Keratinocyte (primary cell): Measurements from ENCODE around the gene NLGN1. TPM values are rescaled to one million over a fixed set of nuclear protein-coding genes. Genes with fewer than 3 reads are reported as not detected.
A peak's percentile ranks its signal among the peaks of the same experiment; 100 is the strongest.

Experiments
- DNase-seq: peaks from one replicate; pipeline ENCODE4 v3.0.0-alpha.2; 2011; ENCODE audit warnings: low read depth, missing footprints, low spot score
- FAIRE-seq: peaks from 2 replicates; lab custom pipeline; 2011; peaks lifted over from hg19 to GRCh38; lab: Jason Lieb, UNC
- H2AFZ ChIP-seq: 2 replicates; pipeline ENCODE4 v1.6.0; 2012; ENCODE audit warnings: low read length, control low read depth, inconsistent platforms; ENCODE audit not compliant: control insufficient read depth
- H3K27ac ChIP-seq: 2 replicates; pipeline ENCODE4 v1.5.1; 2011; ENCODE audit warnings: low read length; ENCODE audit not compliant: control insufficient read depth, insufficient read depth
- H3K27me3 ChIP-seq: 3 replicates; pipeline ENCODE4 v1.6.0; 2011; ENCODE audit warnings: low read length; ENCODE audit not compliant: control insufficient read depth, insufficient read depth; ENCODE audit errors: extremely low read depth
- H3K36me3 ChIP-seq, 2 experiments: 2 replicates in 1 of 2; 3 replicates in 1 of 2; pipeline ENCODE4 v1.5.1; 2011; ENCODE audit warnings: low read length in 2 of 2, mild to moderate bottlenecking in 1 of 2; ENCODE audit not compliant: control insufficient read depth in 2 of 2, insufficient read depth in 2 of 2; ENCODE audit errors: extremely low read depth in 1 of 2
- H3K4me1 ChIP-seq: 3 replicates; pipeline ENCODE4 v1.5.1; 2011; ENCODE audit warnings: low read length; ENCODE audit not compliant: control insufficient read depth, insufficient read depth; ENCODE audit errors: extremely low read depth
- H3K4me2 ChIP-seq: 3 replicates; pipeline ENCODE4 v1.6.0; 2011; ENCODE audit warnings: low read depth, low read length; ENCODE audit not compliant: control insufficient read depth, insufficient read depth; ENCODE audit errors: extremely low read depth
- H3K4me3 ChIP-seq, 3 experiments: fragments of 200-600 bp in 1 of 3; sonication (generic) in 1 of 3; 2 replicates in 2 of 3; 3 replicates in 1 of 3; pipeline ENCODE4 v1.5.1; 2011 to 2016; ENCODE audit warnings: low read length in 3 of 3, mild to moderate bottlenecking in 3 of 3, control low read depth in 2 of 3, inconsistent platforms in 1 of 3, low read depth in 1 of 3, mixed read lengths in 1 of 3, mixed run types in 1 of 3, moderate library complexity in 1 of 3; ENCODE audit not compliant: control insufficient read depth in 2 of 3, insufficient read depth in 2 of 3; ENCODE audit errors: extremely low read depth in 1 of 3
- H3K79me2 ChIP-seq: 2 replicates; pipeline ENCODE4 v1.6.0; 2012; ENCODE audit warnings: low read length; ENCODE audit not compliant: control insufficient read depth, insufficient read depth
- H3K9ac ChIP-seq: 3 replicates; pipeline ENCODE4 v1.6.0; 2011; ENCODE audit warnings: low read length; ENCODE audit not compliant: control insufficient read depth, insufficient read depth; ENCODE audit errors: extremely low read depth
- H3K9me1 ChIP-seq: 3 replicates; pipeline ENCODE4 v1.6.0; 2011; ENCODE audit warnings: low read length; ENCODE audit not compliant: control insufficient read depth, insufficient read depth; ENCODE audit errors: extremely low read depth
- H3K9me3 ChIP-seq: 2 replicates; pipeline ENCODE4 v1.5.1; 2012; ENCODE audit warnings: low read depth, low read length; ENCODE audit not compliant: control insufficient read depth
- H4K20me1 ChIP-seq: 3 replicates; pipeline ENCODE4 v1.6.0; 2011; ENCODE audit warnings: low read length; ENCODE audit not compliant: control insufficient read depth, insufficient read depth; ENCODE audit errors: extremely low read depth
- CTCF ChIP-seq, 3 experiments: IDR thresholded peaks in 1 of 3; conservative IDR thresholded peaks in 1 of 3; optimal IDR thresholded peaks in 1 of 3; 2 replicates in 2 of 3; 3 replicates in 1 of 3; pipeline versions ENCODE3 to v1.5.1; 2011; ENCODE audit warnings: low read length in 3 of 3, mild to moderate bottlenecking in 3 of 3, moderate library complexity in 2 of 3, control low read depth in 1 of 3, inconsistent platforms in 1 of 3; ENCODE audit not compliant: insufficient read depth in 2 of 3; ENCODE audit errors: extremely low read depth in 1 of 3
- EZH2 ChIP-seq: IDR thresholded peaks from one replicate; pipeline ENCODE4 v1.6.1; 2012; ENCODE audit warnings: inconsistent platforms, mild to moderate bottlenecking, low read length, moderate library complexity
- dilution Hi-C: fragments of 300-500 bp; cut with MboI; formaldehyde crosslinking; loops from one replicate; pipeline ENCODE4 v1.7.0; 2020; ENCODE audit warnings: low sequenced_read_pairs; ENCODE audit not compliant: extremely low pct_ligation_motif_present
- polyA plus RNA-seq, 5 experiments: library from polyadenylated mRNA; depleted of rRNA in 3 of 5; stranded (reverse) in 3 of 5; stranded (forward) in 1 of 5; unstranded in 1 of 5; fragments of >200 nt; gene quantifications; 1 replicate in 1 of 5; 2 replicates in 3 of 5; 3 replicates in 1 of 5; pipeline versions ENCODE4 v1.2.1 to v1.2.3, GENCODE V29; 2011 to 2012; ENCODE audit warnings: missing spikeins in 2 of 5, low read depth in 1 of 5, low replicate concordance in 1 of 5

NLGN1 gene
- polyA plus RNA-seq, 1 donor (not counting 4 experiments of a cell fraction or from before 2014, with no cell fraction given): not detected

DNA sequence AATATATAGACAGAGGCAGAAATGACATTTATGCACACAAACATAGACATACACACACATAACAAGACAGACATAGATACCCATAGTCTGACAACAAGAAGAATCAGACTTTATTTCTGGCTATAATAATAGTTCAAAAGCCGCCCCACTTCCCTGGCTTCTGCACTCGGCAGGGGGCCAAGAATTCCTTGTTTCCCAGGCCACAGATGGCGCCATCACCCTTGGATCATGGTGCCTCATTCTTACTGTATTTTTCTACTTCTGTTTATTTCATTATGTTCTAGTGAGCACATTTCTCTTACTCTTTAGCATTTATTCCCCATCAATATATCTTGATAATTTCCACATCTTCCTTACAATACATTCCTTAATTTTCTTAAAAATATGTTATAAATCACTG lies 387.5 kb downstream of the NLGN1 start:
- Histone ChIP-seq H3K27me3 (no peaks in the 10 kb centered on the region), H3K36me3 (no peaks in the 10 kb centered on the region), H3K9me1 (no peaks in the 10 kb centered on the region), H3K4me2 (no peak overlapping the region), H2AFZ (no peak overlapping the region), H3K4me1 (no peaks in the 10 kb centered on the region), H3K9ac (no peak overlapping the region), H3K4me3 (no peak overlapping the region), H3K79me2 (no peaks in the 10 kb centered on the region), H4K20me1 (no peaks in the 10 kb centered on the region), H3K9me3 (no peaks in the 10 kb centered on the region), H3K27ac (no peak overlapping the region)
- FAIRE-seq (no peak), DNase-seq (no peak)
- TF ChIP-seq EZH2 (no peak), CTCF (optimal IDR thresholded peaks at IDR 0.05 in 1 of 3, IDR thresholded peaks at IDR 0.05 in 1 of 3, conservative IDR thresholded peaks at IDR 0.05 in 1 of 3; ENCODE audit: extremely low read depth in 1 of 3, insufficient read depth in 2 of 3, low read length in 3 of 3) (peak in 1 of 3 experiments; percentile 39)
- dilution Hi-C loops: no loop called here

- H3K36me3 ChIP-seq: no peaks in the 10 kb centered on the region
- no peak overlapping the region for H3K27ac ChIP-seq
- DNase-seq (no peak), FAIRE-seq (peak; percentile 75)
- H2AFZ ChIP-seq: no peak overlapping the region
- no peaks in the 10 kb centered on the region for H3K4me1 ChIP-seq
- dilution Hi-C loops: no loop called here
- H3K9me1 ChIP-seq: no peaks in the 10 kb centered on the region
- TF ChIP-seq EZH2 (no peak), CTCF (optimal IDR thresholded peaks at IDR 0.05 in 1 of 3, IDR thresholded peaks at IDR 0.05 in 1 of 3, conservative IDR thresholded peaks at IDR 0.05 in 1 of 3; ENCODE audit: extremely low read depth in 1 of 3, insufficient read depth in 2 of 3, low read length in 3 of 3) (no peak)
- H3K4me2 ChIP-seq: no peak overlapping the region
- H3K9me3 ChIP-seq: no peaks in the 10 kb centered on the region
- no peaks in the 10 kb centered on the region for H3K27me3 ChIP-seq
- H3K9ac ChIP-seq: no peak overlapping the region
- H3K79me2 ChIP-seq: no peaks in the 10 kb centered on the region
- H3K4me3 ChIP-seq: no peak overlapping the region
- H4K20me1 ChIP-seq: no peaks in the 10 kb centered on the region
Measured at GRCh38 chr3:173789530-173790162, 392.1 kb downstream of the NLGN1 start.
